Epithelial cell of esophagus (primary cell): ENCODE measurements around the gene CCDC91.
"Not testable (repeated sequence)": the region's sequence is repeated elsewhere in the genome, so short reads cannot be mapped to it uniquely, and the experiment has no call there.

ENCODE experiments used
- DNase-seq: peaks from one replicate; pipeline ENCODE4 v3.0.0; 2010; ENCODE audit warnings: low read depth
- H3K4me3 ChIP-seq: 2 replicates; pipeline ENCODE4 v1.5.1; 2011; ENCODE audit warnings: mild to moderate bottlenecking, low read length, control low read depth
- CTCF ChIP-seq: IDR thresholded peaks from 2 replicates; pipeline ENCODE4 v1.5.1; 2011; ENCODE audit warnings: low read depth, mild to moderate bottlenecking, low read length, control low read depth, inconsistent platforms; ENCODE audit not compliant: insufficient read depth; ENCODE audit errors: missing control alignments

CCDC91 gene

GRCh38 chr12:28327722-28328121 lies 137.5 kb downstream of the CCDC91 start:
- no peak for DNase-seq
- TF ChIP-seq CTCF, result no peak
- no peak overlapping the region for H3K4me3 ChIP-seq

- DNase-seq, result no peak
- no peak for TF ChIP-seq CTCF
- no peak overlapping the region for H3K4me3 ChIP-seq
Measured at GRCh38 chr12:28328967-28329366, 138.7 kb downstream of the CCDC91 start.

GRCh38 chr12:28329727-28330126 lies 139.5 kb downstream of the CCDC91 start:
- H3K4me3 ChIP-seq, DNase-seq: not testable (repeated sequence)

GRCh38 chr12:28330232-28330631 lies 140.0 kb downstream of the CCDC91 start:
- not testable (repeated sequence) for DNase-seq

GRCh38 chr12:28331130-28331529 lies 140.9 kb downstream of the CCDC91 start:
- H3K4me3 ChIP-seq, result no peak overlapping the region
- DNase-seq, result no peak
- TF ChIP-seq CTCF, result no peak

More at GRCh38 chr12:28330232-28330631, 140.0 kb downstream of the CCDC91 start:
- H3K4me3 ChIP-seq, result not testable (repeated sequence)

GRCh38 chr12:28340261-28341045 lies 150.2 kb downstream of the CCDC91 start:
- TF ChIP-seq CTCF, result no peak
- H3K4me3 ChIP-seq, result no peak overlapping the region
- no peak for DNase-seq

- no peak for DNase-seq
- no peak for TF ChIP-seq CTCF
- H3K4me3 ChIP-seq, result no peak overlapping the region
Measured at GRCh38 chr12:28343713-28344112, 153.5 kb downstream of the CCDC91 start.

GRCh38 chr12:28346567-28346966 lies 156.3 kb downstream of the CCDC91 start:
- no peak for DNase-seq
- no peak overlapping the region for H3K4me3 ChIP-seq
- TF ChIP-seq CTCF, result no peak
